GM23248 (cell line): ENCODE data around the gene PDCD10.

Experiments
- EZH2 ChIP-seq: fragments of 200-600 bp; sonication (generic); IDR thresholded peaks from 2 replicates; pipeline ENCODE4 v1.6.1; 2018; ENCODE audit warnings: antibody characterized with exemption, mild to moderate bottlenecking; ENCODE audit not compliant: insufficient read depth, poor library complexity, severe bottlenecking
- EZH2phosphoT487 ChIP-seq: fragments of 200-600 bp; sonication (generic); IDR thresholded peaks from 2 replicates; pipeline ENCODE4 v1.6.1; 2018; ENCODE audit warnings: antibody characterized with exemption, moderate library complexity, mild to moderate bottlenecking, low read depth; ENCODE audit not compliant: insufficient read depth

GRCh38 chr3:167718582-167718981 lies 16.1 kb downstream of the PDCD10 start:
- TF ChIP-seq EZH2 (no peak), EZH2phosphoT487 (no peak)
